ENCODE results near the gene KRT7.
A peak's percentile ranks its signal among the peaks of the same experiment; 100 is the strongest.
"Not testable (repeated sequence)": the region's sequence is repeated elsewhere in the genome, so short reads cannot be mapped to it uniquely, and the experiment has no call there.

KRT7 gene

GRCh38 chr12:52231305-52232202 is 1.5 kb upstream of the KRT7 start:
- no peak for DNase-seq

GRCh38 chr12:52232203-52232673 is 805 bp upstream of the KRT7 start:
- no peak for DNase-seq

- DNase-seq = no peak
These were observed 592 bp downstream of the KRT7 start for GRCh38 chr12:52233462-52234207.

GRCh38 chr12:52234223-52234810 is 1.3 kb downstream of the KRT7 start:
- no peak for DNase-seq

- DNase-seq = no peak
These were observed 2.1 kb downstream of the KRT7 start for GRCh38 chr12:52235001-52235764.

- no peak for DNase-seq
These were observed 2.8 kb downstream of the KRT7 start for GRCh38 chr12:52235822-52236361.

- no peak for DNase-seq
These were observed 3.5 kb downstream of the KRT7 start for GRCh38 chr12:52236386-52237050.

GRCh38 chr12:52238207-52238840 is 5.3 kb downstream of the KRT7 start:
- no peak for DNase-seq

GRCh38 chr12:52238916-52239646 is 6.0 kb downstream of the KRT7 start:
- no peak for DNase-seq

- no peak for DNase-seq
These were observed 6.7 kb downstream of the KRT7 start for GRCh38 chr12:52239767-52240166.

GRCh38 chr12:52240247-52240646 is 7.2 kb downstream of the KRT7 start:
- not testable (repeated sequence) for DNase-seq

- DNase-seq = no peak
These were observed 8.3 kb downstream of the KRT7 start for GRCh38 chr12:52241205-52241842.

- no peak for DNase-seq
These were observed 9.6 kb downstream of the KRT7 start for GRCh38 chr12:52242442-52243258.

- DNase-seq = no peak
These were observed 10.3 kb downstream of the KRT7 start for GRCh38 chr12:52243259-52243855.

- DNase-seq = peak; percentile 74
These were observed 11.0 kb downstream of the KRT7 start for GRCh38 chr12:52243856-52244614.

- no peak for DNase-seq
These were observed 11.6 kb downstream of the KRT7 start for GRCh38 chr12:52244615-52244994.

GRCh38 chr12:52245259-52245961 is 12.4 kb downstream of the KRT7 start:
- DNase-seq = no peak

Measured in amniotic stem cell (primary cell).